Measurements from ENCODE around the gene B3GNT7.

The B3GNT7 gene

DNA sequence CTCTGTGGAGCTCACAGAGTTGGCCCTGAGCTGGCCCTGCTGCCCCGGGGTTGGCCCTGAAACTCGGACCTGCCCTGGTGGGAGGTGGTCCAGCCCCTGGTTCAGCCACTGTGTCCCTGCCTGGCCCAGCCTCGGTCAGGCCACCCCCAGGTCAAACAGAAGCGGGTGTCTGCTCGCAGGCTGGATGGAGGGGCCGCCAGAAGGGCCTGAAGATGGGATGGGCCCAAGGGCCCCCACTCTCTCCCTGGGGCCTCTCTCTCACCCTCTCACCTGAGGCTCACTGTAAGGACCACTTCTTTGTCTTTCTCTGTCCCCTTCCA lies 25.1 kb upstream of the B3GNT7 start:
- Histone ChIP-seq H3K4me1 (ENCODE audit: insufficient read depth, poor library complexity, severe bottlenecking) (peaks cover 2% of the 10 kb centered on the region), H3K27ac (ENCODE audit: poor library complexity, severe bottlenecking) (no peak overlapping the region), H3K9me3 (ENCODE audit: severe bottlenecking) (no peaks in the 10 kb centered on the region), H3K27me3 (ENCODE audit: insufficient read depth, poor library complexity, severe bottlenecking) (no peaks in the 10 kb centered on the region), H3K4me3 (ENCODE audit: severe bottlenecking) (no peak overlapping the region), H3K36me3 (ENCODE audit: low read depth) (no peaks in the 10 kb centered on the region)
- DNase-seq (ENCODE audit: low spot score) (no peak), ATAC-seq (ENCODE audit: low read depth) (no peak)
- TF ChIP-seq, protein P1, sequence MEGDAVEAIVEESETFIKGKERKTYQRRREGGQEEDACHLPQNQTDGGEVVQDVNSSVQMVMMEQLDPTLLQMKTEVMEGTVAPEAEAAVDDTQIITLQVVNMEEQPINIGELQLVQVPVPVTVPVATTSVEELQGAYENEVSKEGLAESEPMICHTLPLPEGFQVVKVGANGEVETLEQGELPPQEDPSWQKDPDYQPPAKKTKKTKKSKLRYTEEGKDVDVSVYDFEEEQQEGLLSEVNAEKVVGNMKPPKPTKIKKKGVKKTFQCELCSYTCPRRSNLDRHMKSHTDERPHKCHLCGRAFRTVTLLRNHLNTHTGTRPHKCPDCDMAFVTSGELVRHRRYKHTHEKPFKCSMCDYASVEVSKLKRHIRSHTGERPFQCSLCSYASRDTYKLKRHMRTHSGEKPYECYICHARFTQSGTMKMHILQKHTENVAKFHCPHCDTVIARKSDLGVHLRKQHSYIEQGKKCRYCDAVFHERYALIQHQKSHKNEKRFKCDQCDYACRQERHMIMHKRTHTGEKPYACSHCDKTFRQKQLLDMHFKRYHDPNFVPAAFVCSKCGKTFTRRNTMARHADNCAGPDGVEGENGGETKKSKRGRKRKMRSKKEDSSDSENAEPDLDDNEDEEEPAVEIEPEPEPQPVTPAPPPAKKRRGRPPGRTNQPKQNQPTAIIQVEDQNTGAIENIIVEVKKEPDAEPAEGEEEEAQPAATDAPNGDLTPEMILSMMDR (IDR thresholded peaks at IDR 0.05; ENCODE audit: poor library complexity, severe bottlenecking): no peak

DNA sequence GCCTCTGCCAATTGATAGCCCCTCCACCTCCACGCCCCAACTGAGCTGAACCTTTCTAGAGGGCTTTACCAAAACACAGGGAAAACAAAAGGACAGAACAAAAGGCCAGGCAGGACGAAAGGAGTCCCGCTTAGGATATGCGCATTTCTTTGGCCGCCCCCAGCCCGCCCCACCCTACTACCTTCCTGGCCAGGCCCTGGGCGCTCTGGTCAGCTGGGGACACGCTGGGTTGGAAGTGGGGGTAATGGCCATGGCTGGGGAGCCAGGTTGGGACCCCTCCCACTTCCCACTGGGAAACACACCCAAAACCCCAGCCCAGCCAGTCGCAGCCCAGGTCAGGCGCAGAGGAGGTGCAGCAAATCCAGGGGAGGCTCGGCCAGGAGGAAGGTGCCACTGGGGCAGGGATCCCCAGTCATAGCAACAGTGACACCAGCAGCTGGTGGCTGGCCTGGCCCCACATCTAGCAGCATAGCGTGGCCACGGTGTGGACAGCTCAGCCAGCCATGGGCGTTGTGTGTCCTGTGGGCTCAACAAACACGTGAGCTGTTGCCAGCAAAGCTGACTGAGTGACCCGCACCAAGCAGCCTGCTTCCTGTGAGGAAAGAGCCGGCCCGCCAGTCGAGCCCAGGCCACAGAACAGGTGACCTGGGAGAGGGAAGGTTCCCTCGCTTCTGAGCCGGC lies 24.6 kb upstream of the B3GNT7 start:
- Histone ChIP-seq H3K9me3 (ENCODE audit: severe bottlenecking) (no peaks in the 10 kb centered on the region), H3K27ac (ENCODE audit: poor library complexity, severe bottlenecking) (no peak overlapping the region), H3K4me1 (ENCODE audit: insufficient read depth, poor library complexity, severe bottlenecking) (no peaks in the 10 kb centered on the region), H3K36me3 (ENCODE audit: low read depth) (no peaks in the 10 kb centered on the region), H3K27me3 (ENCODE audit: insufficient read depth, poor library complexity, severe bottlenecking) (no peaks in the 10 kb centered on the region), H3K4me3 (ENCODE audit: severe bottlenecking) (no peak overlapping the region)
- TF ChIP-seq, protein P1 (IDR thresholded peaks at IDR 0.05; ENCODE audit: poor library complexity, severe bottlenecking): no peak
- no peak for ATAC-seq (ENCODE audit: low read depth)
- no peak for DNase-seq (ENCODE audit: low spot score)

DNA sequence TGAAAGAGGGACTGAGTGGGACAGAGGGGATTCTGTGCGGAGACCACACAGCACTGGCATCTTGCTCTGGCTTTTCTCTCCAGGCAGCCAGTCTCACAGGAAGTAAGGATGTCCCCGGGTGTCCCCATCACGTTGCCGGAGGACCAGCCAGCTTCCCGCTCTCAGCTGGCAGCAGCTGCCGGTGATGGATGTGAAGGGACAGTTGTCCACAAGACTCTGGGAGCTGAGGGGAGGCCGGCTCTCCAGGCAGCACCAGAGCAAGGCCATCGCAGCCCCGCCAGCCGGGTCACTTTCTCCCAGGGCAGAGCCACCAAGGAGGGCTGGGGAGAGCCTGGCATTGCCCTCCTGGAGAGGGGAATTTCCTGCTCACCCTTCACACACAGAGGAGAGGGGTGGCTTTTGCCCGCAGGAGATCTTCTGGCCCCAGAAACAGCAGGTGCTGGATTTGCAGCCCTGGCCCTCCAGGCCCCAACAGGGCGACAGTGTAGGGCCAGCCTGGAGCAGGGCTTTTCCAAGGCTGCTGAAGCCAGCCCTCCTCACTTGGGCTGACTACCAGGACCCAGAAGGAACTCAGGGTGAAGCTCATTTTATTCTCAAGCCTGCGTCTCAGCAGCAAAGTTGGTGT lies 24.0 kb upstream of the B3GNT7 start:
- TF ChIP-seq, protein P1 (IDR thresholded peaks at IDR 0.05; ENCODE audit: poor library complexity, severe bottlenecking): no peak
- Histone ChIP-seq H3K4me3 (ENCODE audit: severe bottlenecking) (no peak overlapping the region), H3K27me3 (ENCODE audit: insufficient read depth, poor library complexity, severe bottlenecking) (no peaks in the 10 kb centered on the region), H3K4me1 (ENCODE audit: insufficient read depth, poor library complexity, severe bottlenecking) (no peaks in the 10 kb centered on the region), H3K36me3 (ENCODE audit: low read depth) (no peaks in the 10 kb centered on the region), H3K9me3 (ENCODE audit: severe bottlenecking) (no peaks in the 10 kb centered on the region), H3K27ac (ENCODE audit: poor library complexity, severe bottlenecking) (no peak overlapping the region)
- ATAC-seq (ENCODE audit: low read depth) (no peak), DNase-seq (ENCODE audit: low spot score) (no peak)

DNA sequence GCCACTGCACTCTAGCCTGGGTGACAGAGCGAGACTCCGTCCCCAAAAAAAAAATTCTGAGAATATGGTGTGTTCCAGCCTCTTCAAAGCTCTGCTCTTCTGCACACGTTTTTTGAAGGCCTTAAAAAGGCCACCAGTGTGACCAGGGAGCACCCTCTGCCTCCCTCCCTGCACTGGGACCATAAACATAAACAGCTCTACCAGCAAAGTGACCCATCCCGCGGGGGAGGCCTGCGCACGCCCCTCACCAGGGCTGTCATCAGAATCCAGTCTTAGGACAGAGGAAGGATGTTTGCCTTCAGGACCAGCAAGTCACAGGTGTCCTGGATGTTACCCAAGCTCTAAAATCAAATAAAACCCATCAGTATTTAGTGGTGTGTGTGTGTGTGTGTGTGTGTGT lies 23.2 kb upstream of the B3GNT7 start:
- Histone ChIP-seq H3K4me1 (ENCODE audit: insufficient read depth, poor library complexity, severe bottlenecking) (no peaks in the 10 kb centered on the region), H3K9me3 (ENCODE audit: severe bottlenecking) (no peaks in the 10 kb centered on the region), H3K36me3 (ENCODE audit: low read depth) (no peaks in the 10 kb centered on the region), H3K4me3 (ENCODE audit: severe bottlenecking) (no peak overlapping the region), H3K27me3 (ENCODE audit: insufficient read depth, poor library complexity, severe bottlenecking) (no peaks in the 10 kb centered on the region), H3K27ac (ENCODE audit: poor library complexity, severe bottlenecking) (no peak overlapping the region)
- TF ChIP-seq, protein P1 (IDR thresholded peaks at IDR 0.05; ENCODE audit: poor library complexity, severe bottlenecking): no peak
- ATAC-seq (ENCODE audit: low read depth): no peak
- DNase-seq (ENCODE audit: low spot score): no peak

DNA sequence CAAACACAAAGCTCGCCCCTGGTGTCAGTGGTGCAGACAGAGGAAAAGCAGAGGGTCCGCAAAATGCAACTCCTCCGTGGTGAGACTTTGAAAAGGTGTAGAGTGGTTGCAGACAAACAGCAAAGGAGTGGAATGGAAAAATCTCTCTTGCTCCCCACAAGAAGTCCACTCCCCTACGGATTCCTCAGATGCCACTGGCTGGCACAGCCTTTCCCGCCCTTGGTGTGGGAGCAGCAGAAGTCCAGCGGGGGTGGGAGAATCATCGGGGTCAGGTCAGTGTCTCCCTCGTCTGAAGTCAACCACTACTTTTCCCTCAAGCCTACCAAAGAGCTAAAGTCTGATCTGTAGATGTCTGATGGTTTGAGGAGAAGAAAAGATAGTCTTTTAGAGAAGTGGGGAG lies 22.3 kb upstream of the B3GNT7 start:
- H3K36me3 ChIP-seq (ENCODE audit: low read depth): no peaks in the 10 kb centered on the region
- ATAC-seq (ENCODE audit: low read depth): no peak
- TF ChIP-seq, protein P1 (IDR thresholded peaks at IDR 0.05; ENCODE audit: poor library complexity, severe bottlenecking): no peak
- DNase-seq (ENCODE audit: low spot score): no peak
- no peak overlapping the region for H3K27ac ChIP-seq (ENCODE audit: poor library complexity, severe bottlenecking)
- H3K27me3 ChIP-seq (ENCODE audit: insufficient read depth, poor library complexity, severe bottlenecking): no peaks in the 10 kb centered on the region
- no peaks in the 10 kb centered on the region for H3K9me3 ChIP-seq (ENCODE audit: severe bottlenecking)
- H3K4me1 ChIP-seq (ENCODE audit: insufficient read depth, poor library complexity, severe bottlenecking): peaks cover 3% of the 10 kb centered on the region
- H3K4me3 ChIP-seq (ENCODE audit: severe bottlenecking): no peak overlapping the region
